Measurements from ENCODE around the gene CLVS2.

Gene CLVS2

DNA sequence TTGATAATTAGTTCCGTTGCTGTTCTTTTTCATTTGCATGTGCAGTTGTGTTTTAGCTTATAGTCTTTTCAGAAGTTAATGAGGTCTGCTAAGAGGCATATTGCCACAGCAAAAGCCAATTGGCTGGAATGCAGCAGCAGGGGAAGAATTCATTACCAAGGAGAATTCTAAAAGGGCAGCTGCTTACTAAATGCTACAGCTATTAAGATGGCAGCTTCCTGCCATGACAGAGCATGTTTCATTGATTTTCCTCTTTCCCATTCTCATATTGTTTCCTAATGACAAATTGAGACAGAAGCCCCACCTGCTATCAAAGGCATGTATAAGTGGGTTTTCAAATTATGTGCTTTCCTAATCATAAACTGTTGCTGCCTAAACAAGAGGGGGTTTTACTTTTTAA, 66.6 kb downstream of the CLVS2 start:
- H3K27me3 ChIP-seq (ENCODE audit: control insufficient read depth, insufficient read depth, low read length, poor library complexity, severe bottlenecking) = no peaks in the 10 kb centered on the region
- no peak overlapping the region for H3K27ac ChIP-seq (ENCODE audit: insufficient read depth, low read depth, low read length, poor library complexity, severe bottlenecking)
- no peaks in the 10 kb centered on the region for H3K36me3 ChIP-seq (ENCODE audit: control insufficient read depth, insufficient read depth, low read length)
- 25 to 47% methylated on average over 1 of the region's 1 CpG for WGBS, 2 experiments
- H3K4me1 ChIP-seq (ENCODE audit: control insufficient read depth, insufficient read depth, low read length) = peaks cover 8% of the 10 kb centered on the region
- H3K9me3 ChIP-seq (ENCODE audit: control insufficient read depth, low read length) = no peaks in the 10 kb centered on the region
- H3K4me3 ChIP-seq (ENCODE audit: insufficient read depth, low read depth, low read length) = no peak overlapping the region

DNA sequence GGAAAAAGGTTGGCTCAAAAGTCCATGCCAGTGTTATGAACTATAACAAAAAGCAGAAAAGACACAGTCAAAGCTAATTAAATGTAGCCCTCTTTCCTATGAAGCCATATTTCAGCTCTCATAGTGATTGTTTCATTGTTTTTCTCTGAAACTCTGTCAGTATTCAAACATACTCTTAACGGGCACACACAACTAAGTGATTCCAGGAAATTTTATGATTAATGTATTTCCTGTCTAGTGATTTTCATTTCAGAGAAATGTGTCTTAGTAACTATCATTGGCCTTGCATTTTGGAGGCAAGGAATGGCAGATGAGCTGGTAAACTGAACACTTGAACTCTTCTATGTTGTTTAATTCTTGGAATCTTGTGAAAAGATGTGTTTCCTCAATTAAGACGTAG, 68.0 kb downstream of the CLVS2 start:
- Histone ChIP-seq H3K9me3 (ENCODE audit: control insufficient read depth, low read length) (no peaks in the 10 kb centered on the region), H3K27ac (ENCODE audit: insufficient read depth, low read depth, low read length, poor library complexity, severe bottlenecking) (no peak overlapping the region), H3K4me3 (ENCODE audit: insufficient read depth, low read depth, low read length) (no peak overlapping the region), H3K27me3 (ENCODE audit: control insufficient read depth, insufficient read depth, low read length, poor library complexity, severe bottlenecking) (no peaks in the 10 kb centered on the region), H3K4me1 (ENCODE audit: control insufficient read depth, insufficient read depth, low read length) (peaks cover 8% of the 10 kb centered on the region), H3K36me3 (ENCODE audit: control insufficient read depth, insufficient read depth, low read length) (no peaks in the 10 kb centered on the region)
- WGBS, 2 experiments = 83 to 100% methylated on average over 1 to 2 of the region's 2 CpGs

DNA sequence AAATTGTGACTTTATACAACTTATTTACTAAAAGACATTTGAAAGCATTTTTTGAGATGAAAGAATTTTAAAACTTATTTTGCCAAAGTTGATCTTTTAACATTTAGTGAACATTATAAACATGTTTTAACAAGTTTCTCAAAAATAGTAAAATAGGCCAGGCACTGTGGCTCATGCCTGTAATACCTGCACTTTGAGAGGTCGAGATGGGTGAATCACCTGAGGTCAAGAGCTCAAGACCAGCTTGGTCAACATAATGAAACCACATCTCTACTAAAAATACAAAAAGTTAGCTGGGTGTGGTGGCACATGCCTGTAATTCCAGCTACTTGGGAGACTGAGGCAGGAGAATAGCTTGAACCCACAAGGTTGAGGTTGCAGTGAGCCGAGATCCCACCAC, 78.6 kb downstream of the CLVS2 start:
- H3K36me3 ChIP-seq (ENCODE audit: control insufficient read depth, insufficient read depth, low read length) = no peaks in the 10 kb centered on the region
- no peak overlapping the region for H3K4me3 ChIP-seq (ENCODE audit: insufficient read depth, low read depth, low read length)
- H3K27me3 ChIP-seq (ENCODE audit: control insufficient read depth, insufficient read depth, low read length, poor library complexity, severe bottlenecking) = no peaks in the 10 kb centered on the region
- H3K9me3 ChIP-seq (ENCODE audit: control insufficient read depth, low read length) = no peaks in the 10 kb centered on the region
- 79 to 96% methylated on average over 2 of the region's 2 CpGs for WGBS, 2 experiments
- H3K4me1 ChIP-seq (ENCODE audit: control insufficient read depth, insufficient read depth, low read length) = no peaks in the 10 kb centered on the region
- H3K27ac ChIP-seq (ENCODE audit: insufficient read depth, low read depth, low read length, poor library complexity, severe bottlenecking) = no peak overlapping the region

DNA sequence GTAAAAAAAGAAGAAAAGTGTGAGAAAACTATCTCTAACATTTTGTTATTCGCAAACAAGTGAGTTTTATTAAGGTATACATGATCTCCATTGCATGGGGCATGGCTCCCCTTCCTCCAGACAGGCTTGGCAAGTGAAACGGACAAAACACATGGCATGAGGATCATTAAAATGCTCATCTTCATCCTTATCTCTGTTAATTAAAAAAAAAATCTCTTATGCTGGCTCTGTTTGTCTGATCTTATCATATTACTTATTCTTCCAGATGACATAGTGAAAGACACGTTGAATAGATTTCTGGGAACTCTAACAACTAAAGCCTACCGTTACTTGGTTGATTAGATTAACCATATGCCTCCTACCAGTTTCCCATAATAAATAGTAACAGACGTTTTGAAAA, 89.4 kb downstream of the CLVS2 start:
- no peaks in the 10 kb centered on the region for H3K27me3 ChIP-seq (ENCODE audit: control insufficient read depth, insufficient read depth, low read length, poor library complexity, severe bottlenecking)
- no peaks in the 10 kb centered on the region for H3K4me1 ChIP-seq (ENCODE audit: control insufficient read depth, insufficient read depth, low read length)
- no peak overlapping the region for H3K4me3 ChIP-seq (ENCODE audit: insufficient read depth, low read depth, low read length)
- H3K27ac ChIP-seq (ENCODE audit: insufficient read depth, low read depth, low read length, poor library complexity, severe bottlenecking) = no peak overlapping the region
- no peaks in the 10 kb centered on the region for H3K36me3 ChIP-seq (ENCODE audit: control insufficient read depth, insufficient read depth, low read length)
- H3K9me3 ChIP-seq (ENCODE audit: control insufficient read depth, low read length) = no peaks in the 10 kb centered on the region
- WGBS, 2 experiments = 96 to 100% methylated on average over 3 to 5 of the region's 5 CpGs

DNA sequence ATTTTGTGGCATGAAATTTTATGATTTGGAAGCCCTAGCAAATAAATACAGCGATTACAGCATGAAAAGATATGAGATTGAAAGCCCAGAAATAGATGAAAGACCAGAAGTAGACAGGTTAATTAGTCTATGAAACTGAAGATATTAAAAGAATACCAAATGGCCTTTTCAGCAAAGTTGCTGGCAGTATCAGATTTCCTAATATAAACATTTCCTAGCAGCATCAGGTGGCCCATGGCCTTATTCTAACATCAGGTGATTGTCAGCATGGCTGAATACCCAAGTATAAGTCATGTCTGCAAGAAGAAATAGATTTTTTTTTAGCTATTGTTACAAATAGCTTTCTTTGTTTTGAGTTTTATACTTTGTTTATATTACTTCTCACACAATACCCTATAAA, 93.2 kb downstream of the CLVS2 start:
- no peaks in the 10 kb centered on the region for H3K36me3 ChIP-seq (ENCODE audit: control insufficient read depth, insufficient read depth, low read length)
- H3K9me3 ChIP-seq (ENCODE audit: control insufficient read depth, low read length) = no peaks in the 10 kb centered on the region
- WGBS, 2 experiments = 90 to 100% methylated on average over 1 of the region's 1 CpG
- no peak overlapping the region for H3K27ac ChIP-seq (ENCODE audit: insufficient read depth, low read depth, low read length, poor library complexity, severe bottlenecking)
- no peaks in the 10 kb centered on the region for H3K27me3 ChIP-seq (ENCODE audit: control insufficient read depth, insufficient read depth, low read length, poor library complexity, severe bottlenecking)
- H3K4me1 ChIP-seq (ENCODE audit: control insufficient read depth, insufficient read depth, low read length) = no peaks in the 10 kb centered on the region
- no peak overlapping the region for H3K4me3 ChIP-seq (ENCODE audit: insufficient read depth, low read depth, low read length)

DNA sequence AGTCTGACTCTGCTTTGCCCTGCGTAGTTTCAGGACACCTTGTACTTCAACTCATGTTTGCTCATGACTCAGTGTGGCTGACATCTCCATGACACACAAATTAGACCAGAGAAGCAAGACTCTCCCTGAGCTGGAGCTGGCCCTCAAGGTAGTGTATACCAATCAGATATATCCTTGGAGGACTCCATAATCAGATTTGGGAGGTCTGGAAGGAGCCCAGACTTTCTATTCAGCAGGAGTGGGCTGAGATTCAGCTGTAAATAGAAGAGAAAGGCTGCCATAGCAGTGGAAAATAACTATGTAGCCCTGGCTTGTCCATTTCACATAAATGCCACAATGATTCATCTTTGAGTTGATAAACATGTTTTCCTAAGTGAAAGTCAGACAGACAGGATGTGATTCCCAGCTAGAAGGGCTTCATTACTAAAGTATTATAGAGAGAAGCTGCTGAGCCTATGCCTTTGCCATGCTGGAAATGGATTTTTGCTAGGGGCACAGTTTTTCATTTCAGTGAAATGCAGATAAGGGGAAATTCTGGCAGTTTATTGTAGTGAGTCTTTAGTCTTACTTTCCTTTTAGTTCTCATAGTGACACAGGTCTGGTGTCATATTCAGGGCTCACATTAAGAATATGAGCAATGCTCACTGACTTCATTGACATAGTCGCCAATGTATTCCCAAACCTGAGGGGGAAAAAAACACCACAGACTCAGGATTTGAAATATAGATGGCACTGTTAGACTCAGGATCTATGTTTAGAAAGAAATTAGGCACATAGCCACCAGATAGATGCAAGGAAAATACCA, 95.3 kb downstream of the CLVS2 start:
- H3K27me3 ChIP-seq (ENCODE audit: control insufficient read depth, insufficient read depth, low read length, poor library complexity, severe bottlenecking) = no peaks in the 10 kb centered on the region
- WGBS, 2 experiments = 95 to 100% methylated on average over 2 of the region's 2 CpGs
- H3K27ac ChIP-seq (ENCODE audit: insufficient read depth, low read depth, low read length, poor library complexity, severe bottlenecking) = no peak overlapping the region
- no peak overlapping the region for H3K4me3 ChIP-seq (ENCODE audit: insufficient read depth, low read depth, low read length)
- H3K9me3 ChIP-seq (ENCODE audit: control insufficient read depth, low read length) = no peaks in the 10 kb centered on the region
- no peaks in the 10 kb centered on the region for H3K36me3 ChIP-seq (ENCODE audit: control insufficient read depth, insufficient read depth, low read length)
- no peaks in the 10 kb centered on the region for H3K4me1 ChIP-seq (ENCODE audit: control insufficient read depth, insufficient read depth, low read length)

DNA sequence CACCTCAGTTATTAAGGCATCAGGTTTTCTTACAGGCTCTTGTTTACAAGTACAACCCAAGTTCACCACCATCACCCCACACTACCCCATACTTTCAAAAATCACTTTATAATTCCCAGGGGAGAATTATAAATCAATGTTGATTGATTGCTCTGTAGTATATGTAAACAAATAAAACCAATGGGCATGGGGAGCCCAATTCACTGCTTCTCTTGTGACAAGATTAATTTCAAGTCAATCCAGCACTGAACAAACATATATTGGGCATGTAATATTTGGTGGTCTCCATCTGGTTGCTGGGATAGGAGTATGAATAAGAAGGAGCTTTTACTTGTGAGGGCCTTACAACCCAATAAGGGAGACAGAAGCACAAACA, 95.8 kb downstream of the CLVS2 start:
- no peaks in the 10 kb centered on the region for H3K36me3 ChIP-seq (ENCODE audit: control insufficient read depth, insufficient read depth, low read length)
- H3K27ac ChIP-seq (ENCODE audit: insufficient read depth, low read depth, low read length, poor library complexity, severe bottlenecking) = no peak overlapping the region
- H3K4me3 ChIP-seq (ENCODE audit: insufficient read depth, low read depth, low read length) = no peak overlapping the region
- no peaks in the 10 kb centered on the region for H3K9me3 ChIP-seq (ENCODE audit: control insufficient read depth, low read length)
- no peaks in the 10 kb centered on the region for H3K4me1 ChIP-seq (ENCODE audit: control insufficient read depth, insufficient read depth, low read length)
- no peaks in the 10 kb centered on the region for H3K27me3 ChIP-seq (ENCODE audit: control insufficient read depth, insufficient read depth, low read length, poor library complexity, severe bottlenecking)

DNA sequence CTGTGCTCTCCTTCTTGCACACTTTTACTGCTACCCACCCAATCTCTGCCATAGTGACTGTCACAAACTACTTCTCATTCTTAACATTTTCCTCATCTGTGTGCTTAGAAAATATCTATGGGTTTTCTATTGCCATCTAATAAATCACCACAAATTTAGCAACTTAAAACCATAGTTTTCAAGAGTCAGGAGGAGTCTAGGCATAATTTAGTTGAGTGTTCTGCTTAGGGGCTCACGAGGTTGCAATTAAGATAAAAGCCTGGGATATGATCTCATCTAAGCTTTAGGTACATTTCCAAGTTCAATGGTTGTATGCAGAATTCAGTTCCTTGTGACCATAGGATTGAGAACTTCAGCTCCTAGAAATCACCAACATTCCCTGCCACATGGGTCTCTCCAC, 98.8 kb downstream of the CLVS2 start:
- H3K36me3 ChIP-seq (ENCODE audit: control insufficient read depth, insufficient read depth, low read length) = no peaks in the 10 kb centered on the region
- H3K27me3 ChIP-seq (ENCODE audit: control insufficient read depth, insufficient read depth, low read length, poor library complexity, severe bottlenecking) = no peaks in the 10 kb centered on the region
- no peaks in the 10 kb centered on the region for H3K4me1 ChIP-seq (ENCODE audit: control insufficient read depth, insufficient read depth, low read length)
- H3K9me3 ChIP-seq (ENCODE audit: control insufficient read depth, low read length) = no peaks in the 10 kb centered on the region
- no peak overlapping the region for H3K4me3 ChIP-seq (ENCODE audit: insufficient read depth, low read depth, low read length)
- no peak overlapping the region for H3K27ac ChIP-seq (ENCODE audit: insufficient read depth, low read depth, low read length, poor library complexity, severe bottlenecking)
- WGBS, 2 experiments = 77 to 96% methylated on average over 1 of the region's 1 CpG

DNA sequence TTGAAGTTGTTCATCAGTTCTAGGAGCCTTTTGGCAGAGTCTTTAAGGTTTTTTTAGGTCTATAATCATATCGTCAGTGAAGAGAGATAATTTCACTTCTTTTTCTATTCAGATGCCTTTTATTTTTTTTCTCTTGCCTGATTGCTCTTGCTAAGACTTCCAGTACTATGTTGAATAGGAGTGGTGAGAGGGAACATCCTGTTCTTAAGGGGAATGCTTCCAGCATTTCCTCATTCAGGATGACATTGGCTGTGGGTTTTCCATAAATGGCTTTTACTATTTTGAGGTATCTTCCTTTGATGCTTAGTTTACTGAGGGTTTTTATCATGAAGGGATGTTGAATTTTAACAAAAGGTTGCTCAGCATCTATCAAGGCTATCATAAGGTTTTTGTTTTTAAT, 109.5 kb downstream of the CLVS2 start:
- Histone ChIP-seq H3K4me1 (ENCODE audit: control insufficient read depth, insufficient read depth, low read length) (no peaks in the 10 kb centered on the region), H3K27ac (ENCODE audit: insufficient read depth, low read depth, low read length, poor library complexity, severe bottlenecking) (no peak overlapping the region), H3K27me3 (ENCODE audit: control insufficient read depth, insufficient read depth, low read length, poor library complexity, severe bottlenecking) (no peaks in the 10 kb centered on the region), H3K9me3 (ENCODE audit: control insufficient read depth, low read length) (no peaks in the 10 kb centered on the region), H3K4me3 (ENCODE audit: insufficient read depth, low read depth, low read length) (no peak overlapping the region), H3K36me3 (ENCODE audit: control insufficient read depth, insufficient read depth, low read length) (no peaks in the 10 kb centered on the region)
- 100% methylated on average over 1 of the region's 1 CpG; no CpG with 5 or more reads in 1 of the 2 experiments for WGBS, 2 experiments

DNA sequence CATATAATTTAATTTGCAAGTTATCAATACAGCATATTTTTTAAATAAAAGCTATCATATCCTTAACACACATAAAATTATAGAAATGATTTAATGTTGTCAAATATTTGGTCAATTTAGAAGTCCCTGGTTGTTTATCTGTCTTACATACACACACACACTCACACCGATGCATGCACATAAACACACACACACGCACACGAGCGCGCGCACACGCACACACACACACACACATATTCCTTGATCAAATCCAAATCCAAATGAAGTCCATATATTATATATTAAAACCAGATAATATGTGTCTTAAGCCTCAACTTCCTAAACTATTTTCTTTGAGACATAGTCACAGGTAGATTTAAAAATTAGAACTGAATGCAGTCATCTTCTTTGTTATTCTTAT, 120.3 kb downstream of the CLVS2 start:
- H3K4me1 ChIP-seq (ENCODE audit: control insufficient read depth, insufficient read depth, low read length) = no peaks in the 10 kb centered on the region

More for the DNA sequence above, 120.3 kb downstream of the CLVS2 start:
- 95 to 97% methylated on average over 2 to 7 of the region's 7 CpGs for WGBS, 2 experiments
- H3K9me3 ChIP-seq (ENCODE audit: control insufficient read depth, low read length) = no peaks in the 10 kb centered on the region
- H3K36me3 ChIP-seq (ENCODE audit: control insufficient read depth, insufficient read depth, low read length) = no peaks in the 10 kb centered on the region
- H3K4me3 ChIP-seq (ENCODE audit: insufficient read depth, low read depth, low read length) = no peak overlapping the region
- no peaks in the 10 kb centered on the region for H3K27me3 ChIP-seq (ENCODE audit: control insufficient read depth, insufficient read depth, low read length, poor library complexity, severe bottlenecking)
- no peak overlapping the region for H3K27ac ChIP-seq (ENCODE audit: insufficient read depth, low read depth, low read length, poor library complexity, severe bottlenecking)

Measured in ectodermal cell (in vitro differentiated cells).